Ishikawa (cell line): ENCODE data around the gene SLC25A26.

Experiments
- CEBPB ChIP-seq: IDR thresholded peaks from 2 replicates; pipeline ENCODE4 v1.6.1; 2012
- CREB1 ChIP-seq: IDR thresholded peaks from 2 replicates; pipeline ENCODE4 v1.6.1; 2012; ENCODE audit warnings: low read depth
- EGR1 ChIP-seq: IDR thresholded peaks from 2 replicates; pipeline ENCODE4 v1.6.1; 2012
- EP300 ChIP-seq: IDR thresholded peaks from 2 replicates; pipeline ENCODE4 v1.6.1; 2012; ENCODE audit warnings: borderline replicate concordance
- FOXM1 ChIP-seq: IDR thresholded peaks from 2 replicates; pipeline ENCODE4 v1.6.1; 2012; ENCODE audit warnings: low read depth, borderline replicate concordance
- MAX ChIP-seq: IDR thresholded peaks from 2 replicates; pipeline ENCODE4 v1.6.1; 2012
- NFIC ChIP-seq: IDR thresholded peaks from 2 replicates; pipeline ENCODE4 v1.6.1; 2012
- RAD21 ChIP-seq: IDR thresholded peaks from 2 replicates; pipeline ENCODE4 v1.6.1; 2012; ENCODE audit warnings: low read depth
- REST ChIP-seq: IDR thresholded peaks from 2 replicates; pipeline ENCODE4 v1.6.1; 2012; ENCODE audit warnings: low read depth, mild to moderate bottlenecking
- TAF1 ChIP-seq: IDR thresholded peaks from 2 replicates; pipeline ENCODE4 v1.6.1; 2012; ENCODE audit warnings: low read depth, mild to moderate bottlenecking
- TCF12 ChIP-seq: IDR thresholded peaks from 2 replicates; pipeline ENCODE4 v1.6.1; 2012; ENCODE audit warnings: low read depth
- TEAD4 ChIP-seq: IDR thresholded peaks from 2 replicates; pipeline ENCODE4 v1.6.1; 2012
- USF1 ChIP-seq: IDR thresholded peaks from 2 replicates; pipeline ENCODE4 v1.6.1; 2012
- YY1 ChIP-seq: IDR thresholded peaks from 2 replicates; pipeline ENCODE4 v1.6.1; 2012; ENCODE audit warnings: low read depth
- ZBTB7A ChIP-seq: IDR thresholded peaks from 2 replicates; pipeline ENCODE4 v1.6.1; 2012; ENCODE audit warnings: low read depth

SLC25A26 gene

GRCh38 chr3:66228707-66229106 lies 7.9 kb downstream of the SLC25A26 start:
- no peak for TF ChIP-seq TCF12
- TF ChIP-seq YY1 = no peak
- TF ChIP-seq ZBTB7A = no peak
- TF ChIP-seq RAD21 = no peak
- no peak for TF ChIP-seq MAX
- no peak for TF ChIP-seq TAF1
- no peak for TF ChIP-seq USF1
- TF ChIP-seq EP300 = no peak
- TF ChIP-seq REST = no peak
- TF ChIP-seq EGR1 = no peak
- TF ChIP-seq CREB1 = no peak
- TF ChIP-seq NFIC = no peak
- TF ChIP-seq FOXM1 = no peak
- no peak for TF ChIP-seq CEBPB
- no peak for TF ChIP-seq TEAD4

GRCh38 chr3:66229931-66230330 lies 9.1 kb downstream of the SLC25A26 start:
- TF ChIP-seq EP300 (no peak), EGR1 (no peak), MAX (no peak), RAD21 (no peak), TAF1 (no peak), YY1 (no peak), NFIC (no peak), CREB1 (no peak), FOXM1 (no peak), CEBPB (no peak)

GRCh38 chr3:66233033-66233432 lies 12.2 kb downstream of the SLC25A26 start:
- TF ChIP-seq TCF12 (no peak), FOXM1 (no peak), TAF1 (no peak), EGR1 (no peak), REST (no peak), CEBPB (no peak), NFIC (no peak), YY1 (no peak), CREB1 (no peak), EP300 (no peak), USF1 (no peak), MAX (no peak), ZBTB7A (no peak), RAD21 (no peak), TEAD4 (no peak)

- no peak for TF ChIP-seq TEAD4
- no peak for TF ChIP-seq CEBPB
These were observed 15.5 kb downstream of the SLC25A26 start for GRCh38 chr3:66236281-66236680.

- TF ChIP-seq EGR1 = no peak
- TF ChIP-seq YY1 = no peak
- TF ChIP-seq TEAD4 = no peak
- TF ChIP-seq TAF1 = no peak
- TF ChIP-seq REST = no peak
- no peak for TF ChIP-seq CEBPB
- TF ChIP-seq CREB1 = no peak
- no peak for TF ChIP-seq EP300
These were observed 16.8 kb downstream of the SLC25A26 start for GRCh38 chr3:66237552-66237951.
